Lower leg skin (tissue), 3 donors: ENCODE results near the gene SZRD1.

Experiments used
- POLR2A ChIP-seq, 2 donors: fragments of 450-650 bp; IDR thresholded peaks; one replicate each; pipeline ENCODE4 v1.6.1; 2016 to 2017; ENCODE audit warnings: antibody characterized with exemption in 2 of 2, mild to moderate bottlenecking in 1 of 2, moderate library complexity in 1 of 2
- TF ChIP-seq, protein P1 (sequence below), 3 donors: fragments of 450-650 bp; IDR thresholded peaks; one replicate each; pipeline ENCODE4 v1.5.1; 2016; ENCODE audit warnings: antibody characterized with exemption in 3 of 3, mild to moderate bottlenecking in 3 of 3, moderate library complexity in 2 of 3

DNA sequence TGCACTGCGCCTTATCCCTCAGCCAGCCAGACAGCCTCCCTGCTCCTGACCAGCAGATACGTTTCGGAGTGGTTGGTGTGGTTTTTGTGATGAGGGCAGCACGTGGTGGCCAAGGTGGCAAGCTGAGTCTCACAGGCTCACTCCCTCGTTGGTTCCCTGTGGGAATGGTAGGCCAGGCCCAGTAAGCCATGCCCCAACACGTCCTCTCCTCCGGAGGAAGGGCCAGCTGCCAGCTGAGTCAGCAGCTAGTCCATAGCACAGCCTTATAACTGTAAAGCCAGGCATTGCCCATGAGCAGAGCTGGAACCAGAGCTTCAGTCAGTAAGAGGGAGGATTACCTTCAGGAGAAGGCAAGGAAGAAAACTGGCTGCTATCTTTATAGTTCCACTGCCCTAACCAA, 29.5 kb downstream of the SZRD1 start:
- TF ChIP-seq POLR2A (IDR thresholded peaks at IDR 0.05): no peak
- TF ChIP-seq, protein P1, sequence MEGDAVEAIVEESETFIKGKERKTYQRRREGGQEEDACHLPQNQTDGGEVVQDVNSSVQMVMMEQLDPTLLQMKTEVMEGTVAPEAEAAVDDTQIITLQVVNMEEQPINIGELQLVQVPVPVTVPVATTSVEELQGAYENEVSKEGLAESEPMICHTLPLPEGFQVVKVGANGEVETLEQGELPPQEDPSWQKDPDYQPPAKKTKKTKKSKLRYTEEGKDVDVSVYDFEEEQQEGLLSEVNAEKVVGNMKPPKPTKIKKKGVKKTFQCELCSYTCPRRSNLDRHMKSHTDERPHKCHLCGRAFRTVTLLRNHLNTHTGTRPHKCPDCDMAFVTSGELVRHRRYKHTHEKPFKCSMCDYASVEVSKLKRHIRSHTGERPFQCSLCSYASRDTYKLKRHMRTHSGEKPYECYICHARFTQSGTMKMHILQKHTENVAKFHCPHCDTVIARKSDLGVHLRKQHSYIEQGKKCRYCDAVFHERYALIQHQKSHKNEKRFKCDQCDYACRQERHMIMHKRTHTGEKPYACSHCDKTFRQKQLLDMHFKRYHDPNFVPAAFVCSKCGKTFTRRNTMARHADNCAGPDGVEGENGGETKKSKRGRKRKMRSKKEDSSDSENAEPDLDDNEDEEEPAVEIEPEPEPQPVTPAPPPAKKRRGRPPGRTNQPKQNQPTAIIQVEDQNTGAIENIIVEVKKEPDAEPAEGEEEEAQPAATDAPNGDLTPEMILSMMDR (IDR thresholded peaks at IDR 0.05): no peak
